Panc1 (cell line): ENCODE measurements around the gene SLIT1. TPM values are rescaled to one million over a fixed set of nuclear protein-coding genes. Genes with fewer than 3 reads are reported as not detected.

Experiments
- ATAC-seq: fragments of 200-7000 bp; cut with Tn5 transposase; 2 replicates; pipeline ENCODE4 v1.9.1; 2020; ENCODE audit warnings: mild to moderate bottlenecking, moderate library complexity
- BruUV-seq: library from RNA; stranded (reverse); fragments of 400-500 nt; replicated peaks from 2 replicates; lab custom pipeline; 2021; lab: Mats Ljungman, UMichigan
- CTCF ChIA-PET: fragments of 300-600 bp; sonication (Branson Sonifier 250); formaldehyde crosslinking; loops from one replicate; lab custom pipeline; 2022; ENCODE audit warnings: antibody characterized with exemption; lab: Charles Lee
- POLR2A ChIA-PET: fragments of 300-600 bp; sonication (Branson Sonifier 250); formaldehyde crosslinking; loops from one replicate; lab custom pipeline; 2022; ENCODE audit warnings: antibody characterized with exemption; lab: Charles Lee
- DNase-seq: peaks from one replicate; pipeline ENCODE4 v3.0.0-alpha.2; 2010; ENCODE audit warnings: low read depth, low spot score
- H3K27ac ChIP-seq: 2 replicates; pipeline ENCODE4 v1.5.1; 2011; ENCODE audit warnings: mild to moderate bottlenecking, low read length, inconsistent platforms
- H3K27me3 ChIP-seq: fragments of 200-500 bp; sonication (Bioruptor generic); 2 replicates; pipeline ENCODE4 v1.6.0; 2014; ENCODE audit warnings: low read length, inconsistent platforms; ENCODE audit not compliant: control insufficient read depth, insufficient read depth
- H3K36me3 ChIP-seq: fragments of 200-500 bp; sonication (Bioruptor generic); 2 replicates; pipeline ENCODE4 v1.5.1; 2014; ENCODE audit warnings: inconsistent platforms, mild to moderate bottlenecking, low read length, moderate library complexity; ENCODE audit not compliant: control insufficient read depth, insufficient read depth
- H3K4me1 ChIP-seq: 2 replicates; pipeline ENCODE4 v1.5.1; 2011; ENCODE audit warnings: inconsistent platforms, mild to moderate bottlenecking, low read length, moderate library complexity; ENCODE audit not compliant: control insufficient read depth, insufficient read depth
- H3K4me3 ChIP-seq, 2 experiments: 2 replicates each; pipeline ENCODE4 v1.5.1; 2011 to 2012; ENCODE audit warnings: low read depth in 2 of 2, low read length in 2 of 2, mild to moderate bottlenecking in 2 of 2, inconsistent platforms in 1 of 2, moderate library complexity in 1 of 2
- H3K9me3 ChIP-seq: fragments of 200-500 bp; sonication (Bioruptor generic); 2 replicates; pipeline ENCODE4 v1.5.1; 2014; ENCODE audit warnings: low read depth, mild to moderate bottlenecking, inconsistent platforms, low read length, moderate library complexity; ENCODE audit not compliant: control insufficient read depth, insufficient read depth
- CTCF ChIP-seq: fragments of 450-650 bp; IDR thresholded peaks from 2 replicates; pipeline ENCODE4 v1.5.1; 2017; ENCODE audit warnings: mild to moderate bottlenecking
- POLR2AphosphoS5 ChIP-seq: IDR thresholded peaks from 2 replicates; pipeline ENCODE4 v1.6.1; 2012; ENCODE audit warnings: mild to moderate bottlenecking, low read depth, low read length, moderate library complexity
- REST ChIP-seq, 2 experiments: IDR thresholded peaks; 2 replicates each; pipeline ENCODE4 v1.6.1; 2011 to 2012; ENCODE audit warnings: low read depth in 2 of 2, control low read depth in 1 of 2, low read length in 1 of 2, mild to moderate bottlenecking in 1 of 2, moderate library complexity in 1 of 2; ENCODE audit not compliant: insufficient read depth in 1 of 2
- SIN3A ChIP-seq: IDR thresholded peaks from 2 replicates; pipeline ENCODE4 v1.6.1; 2012; ENCODE audit warnings: low read depth, mild to moderate bottlenecking, low read length, moderate library complexity, borderline replicate concordance; ENCODE audit not compliant: insufficient read depth
- TCF7L2 ChIP-seq: IDR thresholded peaks from 2 replicates; pipeline ENCODE4 v1.6.1; 2011; ENCODE audit warnings: mild to moderate bottlenecking, low read depth, low read length, inconsistent platforms
- in situ Hi-C: cut with HindIII; loops from 2 replicates; pipeline ENCODE4 v1.10.0; 2016; ENCODE audit warnings: low sequenced_read_pairs, low pct_unique_long_range_greater_than_20kb
- intact Hi-C: fragments of 100-400 bp; cut with micrococcal nuclease; formaldehyde crosslinking; loops from one replicate; pipeline ENCODE4 v1.10.0; 2022; ENCODE audit not compliant: unreplicated experiment
- total RNA-seq: library from RNA; stranded (reverse); gene quantifications from one replicate; pipeline ENCODE4 v1.2.1, GENCODE V29; 2021; ENCODE audit not compliant: unreplicated experiment

SLIT1 gene
- total RNA-seq, 1 experiment from 2014 or later, result 2.6 TPM

GRCh38 chr10:97186911-97187310 is 1.2 kb upstream of the SLIT1 start:
- no TSS peak for BruUV-seq
- TF ChIP-seq SIN3A, result no peak
- no peak for TF ChIP-seq CTCF
- no peak for TF ChIP-seq TCF7L2
- TF ChIP-seq POLR2AphosphoS5, result no peak
- no peak for TF ChIP-seq REST (IDR thresholded peaks at IDR 0.05; ENCODE audit: insufficient read depth in 1 of 2, low read depth in 2 of 2, low read length in 1 of 2)
- Histone ChIP-seq H3K36me3 (no peaks in the 10 kb centered on the region), H3K9me3 (no peaks in the 10 kb centered on the region), H3K27me3 (peaks cover 8% of the 10 kb centered on the region), H3K27ac (no peak overlapping the region), H3K4me3 (no peak overlapping the region), H3K4me1 (peaks cover 4% of the 10 kb centered on the region)
- ChIA-PET CTCF (no interaction called here), POLR2A (no interaction called here)
- intact Hi-C loops, result no loop called here
- no peak for DNase-seq
- 0 out of 2 replicates have a peak, but pooled peaks have one; percentile 6 for ATAC-seq
- in situ Hi-C loops, result no loop called here

GRCh38 chr10:97184971-97185325 is 811 bp downstream of the SLIT1 start:
- BruUV-seq, result no TSS peak
- POLR2A ChIA-PET, result no interaction called here
- Histone ChIP-seq H3K9me3 (no peaks in the 10 kb centered on the region), H3K4me3 (peak overlapping the region in 1 of 2 experiments; percentile 33; a peak in 1 of 4 replicates), H3K36me3 (no peaks in the 10 kb centered on the region), H3K4me1 (peaks cover 4% of the 10 kb centered on the region), H3K27ac (no peak overlapping the region), H3K27me3 (peaks cover 8% of the 10 kb centered on the region)
- intact Hi-C loops, result no loop called here
- DNase-seq, result no peak
- CTCF ChIA-PET, result no interaction called here
- TF ChIP-seq SIN3A, result no peak
- TF ChIP-seq REST (IDR thresholded peaks at IDR 0.05; ENCODE audit: insufficient read depth in 1 of 2, low read depth in 2 of 2, low read length in 1 of 2), result no peak
- TF ChIP-seq TCF7L2, result no peak
- TF ChIP-seq CTCF, result no peak
- no peak for TF ChIP-seq POLR2AphosphoS5
- in situ Hi-C loops, result no loop called here
- no peak for ATAC-seq
